MCF 10A (cell line): ENCODE measurements around the gene ZNF778. TPM values are rescaled to one million over a fixed set of nuclear protein-coding genes. Genes with fewer than 3 reads are reported as not detected.

Experiments used
- BruUV-seq: library from RNA; stranded (reverse); fragments of 400-500 nt; replicated peaks from 2 replicates; lab custom pipeline; 2021; lab: Mats Ljungman, UMichigan
- CTCF ChIA-PET: fragments of 300-600 bp; sonication (Branson Sonifier 250); formaldehyde crosslinking; extraction: SDS; loops from one replicate; lab custom pipeline; 2021; ENCODE audit warnings: antibody characterized with exemption, inconsistent platforms; lab: Yijun Ruan, JAX
- POLR2A ChIA-PET: fragments of 300-600, 350-650 bp; sonication (Branson Sonifier 250); formaldehyde crosslinking; extraction: SDS; loops from one replicate; lab custom pipeline; 2020; ENCODE audit warnings: antibody characterized with exemption, inconsistent platforms; lab: Yijun Ruan, JAX
- DNase-seq: peaks from one replicate; pipeline ENCODE4 v3.0.0-alpha.2; 2018; ENCODE audit not compliant: unreplicated experiment
- H3K27ac Mint-ChIP-seq: one replicate; pipeline ENCODE4 v1.8.0; 2022; ENCODE audit warnings: mild to moderate bottlenecking, low read depth, mixed read lengths; ENCODE audit not compliant: unreplicated experiment
- H3K27me3 Mint-ChIP-seq: one replicate; pipeline ENCODE4 v1.8.0; 2022; ENCODE audit warnings: mixed read lengths; ENCODE audit not compliant: insufficient read depth, unreplicated experiment
- H3K36me3 Mint-ChIP-seq: one replicate; pipeline ENCODE4 v1.8.0; 2022; ENCODE audit warnings: mild to moderate bottlenecking, moderate library complexity, mixed read lengths; ENCODE audit not compliant: insufficient read depth, unreplicated experiment
- H3K4me1 Mint-ChIP-seq: one replicate; pipeline ENCODE4 v1.8.0; 2022; ENCODE audit warnings: mixed read lengths; ENCODE audit not compliant: insufficient read depth, unreplicated experiment
- H3K4me3 Mint-ChIP-seq: one replicate; pipeline ENCODE4 v1.8.0; 2022; ENCODE audit warnings: mild to moderate bottlenecking, moderate library complexity, mixed read lengths; ENCODE audit not compliant: unreplicated experiment
- H3K9me3 Mint-ChIP-seq: one replicate; pipeline ENCODE4 v1.8.0; 2022; ENCODE audit warnings: mixed read lengths; ENCODE audit not compliant: unreplicated experiment
- intact Hi-C: fragments of 100-400 bp; cut with micrococcal nuclease; formaldehyde crosslinking; loops from 2 replicates; pipeline ENCODE4 v1.14.1; 2022
- total RNA-seq: library from RNA; stranded (reverse); gene quantifications from 2 replicates; pipeline ENCODE4 v1.2.3, GENCODE V29; 2022
- TF ChIP-seq, protein P1 (sequence below): fragments of 200-600 bp; IDR thresholded peaks from one replicate; pipeline ENCODE4 v1.8.0; 2022; ENCODE audit warnings: antibody characterized with exemption, mild to moderate bottlenecking; ENCODE audit not compliant: unreplicated experiment

The ZNF778 gene
- total RNA-seq, 1 experiment from 2014 or later, result 15.8 TPM

DNA sequence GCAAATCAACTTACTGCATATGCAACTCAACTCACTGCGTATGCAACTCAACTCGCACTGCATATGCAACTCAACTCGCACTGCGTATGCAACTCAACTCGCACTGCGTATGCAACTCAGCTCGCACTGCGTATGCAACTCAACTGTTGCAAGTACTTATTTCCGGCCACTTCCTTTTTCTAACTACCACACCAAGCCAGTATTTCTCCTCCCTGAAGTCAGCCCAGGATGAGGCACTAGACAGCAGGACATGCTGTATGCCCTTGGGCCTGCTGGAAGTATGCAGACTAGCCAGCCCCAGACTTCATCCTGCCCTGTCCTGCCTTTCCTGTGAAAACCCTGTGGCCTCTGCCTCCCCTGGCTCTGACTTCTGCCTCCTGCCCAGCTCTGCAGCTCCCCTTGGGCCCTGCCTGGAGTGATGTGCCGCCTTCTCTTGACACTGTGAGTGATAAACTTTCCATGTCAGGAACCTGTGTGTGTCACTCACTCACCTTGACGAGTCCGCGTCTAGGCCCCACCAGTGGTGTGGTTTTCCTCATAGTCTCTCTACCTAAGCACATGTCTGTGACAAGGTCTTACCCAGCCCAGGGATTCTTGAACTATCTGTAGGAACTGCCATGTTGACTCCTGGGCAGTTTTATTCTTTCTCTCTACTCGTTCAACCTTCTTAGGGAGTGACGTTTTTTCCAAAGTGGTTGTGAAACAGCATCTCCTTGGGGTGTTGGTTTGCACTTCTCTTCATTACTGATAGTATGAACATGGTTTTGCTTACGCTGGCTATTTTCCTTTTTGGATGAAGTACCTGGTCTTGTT lies 16.4 kb downstream of the ZNF778 start:
- ChIA-PET POLR2A (interaction anchor here (1.0 kb wide), 1 partner anchor 13 kb away, joined by 3 read pairs; no protein-coding TSS in a partner anchor), CTCF (no interaction called here)
- TF ChIP-seq, protein P1, sequence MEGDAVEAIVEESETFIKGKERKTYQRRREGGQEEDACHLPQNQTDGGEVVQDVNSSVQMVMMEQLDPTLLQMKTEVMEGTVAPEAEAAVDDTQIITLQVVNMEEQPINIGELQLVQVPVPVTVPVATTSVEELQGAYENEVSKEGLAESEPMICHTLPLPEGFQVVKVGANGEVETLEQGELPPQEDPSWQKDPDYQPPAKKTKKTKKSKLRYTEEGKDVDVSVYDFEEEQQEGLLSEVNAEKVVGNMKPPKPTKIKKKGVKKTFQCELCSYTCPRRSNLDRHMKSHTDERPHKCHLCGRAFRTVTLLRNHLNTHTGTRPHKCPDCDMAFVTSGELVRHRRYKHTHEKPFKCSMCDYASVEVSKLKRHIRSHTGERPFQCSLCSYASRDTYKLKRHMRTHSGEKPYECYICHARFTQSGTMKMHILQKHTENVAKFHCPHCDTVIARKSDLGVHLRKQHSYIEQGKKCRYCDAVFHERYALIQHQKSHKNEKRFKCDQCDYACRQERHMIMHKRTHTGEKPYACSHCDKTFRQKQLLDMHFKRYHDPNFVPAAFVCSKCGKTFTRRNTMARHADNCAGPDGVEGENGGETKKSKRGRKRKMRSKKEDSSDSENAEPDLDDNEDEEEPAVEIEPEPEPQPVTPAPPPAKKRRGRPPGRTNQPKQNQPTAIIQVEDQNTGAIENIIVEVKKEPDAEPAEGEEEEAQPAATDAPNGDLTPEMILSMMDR, result no peak
- no TSS peak for BruUV-seq
- H3K4me1 Mint-ChIP-seq, result no peaks in the 10 kb centered on the region
- no peak overlapping the region for H3K27ac Mint-ChIP-seq
- H3K4me3 Mint-ChIP-seq, result no peak overlapping the region
- H3K27me3 Mint-ChIP-seq, result no peaks in the 10 kb centered on the region
- intact Hi-C loops, result no loop called here
- DNase-seq, result no peak
- H3K36me3 Mint-ChIP-seq, result peaks cover 21% of the 10 kb centered on the region
- H3K9me3 Mint-ChIP-seq, result peaks cover 19% of the 10 kb centered on the region

DNA sequence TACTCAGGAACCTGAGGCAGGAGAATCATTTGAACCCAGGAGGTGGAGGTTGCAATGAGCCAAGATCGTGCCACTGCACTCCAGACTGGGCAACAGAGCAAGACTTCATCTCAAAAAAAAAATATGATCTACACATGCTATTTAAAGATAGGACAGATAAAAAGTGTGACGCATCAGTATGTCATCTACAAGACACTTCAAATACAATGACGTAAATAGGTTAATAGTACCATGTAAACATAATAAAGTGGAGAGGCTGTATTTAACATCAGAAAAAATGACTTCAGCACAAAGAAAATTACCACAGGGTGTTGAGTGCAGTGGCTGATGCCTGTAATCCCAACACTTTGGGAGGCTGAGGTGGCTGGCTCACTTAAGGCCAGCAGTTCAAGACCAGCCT lies 20.2 kb downstream of the ZNF778 start:
- peaks cover 13% of the 10 kb centered on the region for H3K36me3 Mint-ChIP-seq
- no peak for DNase-seq
- BruUV-seq, result no TSS peak
- H3K9me3 Mint-ChIP-seq, result peaks cover 11% of the 10 kb centered on the region
- no peak overlapping the region for H3K4me3 Mint-ChIP-seq
- TF ChIP-seq, protein P1, result no peak
- intact Hi-C loops, result no loop called here
- no peaks in the 10 kb centered on the region for H3K27me3 Mint-ChIP-seq
- POLR2A ChIA-PET, result no interaction called here
- H3K4me1 Mint-ChIP-seq, result no peaks in the 10 kb centered on the region
- H3K27ac Mint-ChIP-seq, result no peak overlapping the region
- CTCF ChIA-PET, result no interaction called here

DNA sequence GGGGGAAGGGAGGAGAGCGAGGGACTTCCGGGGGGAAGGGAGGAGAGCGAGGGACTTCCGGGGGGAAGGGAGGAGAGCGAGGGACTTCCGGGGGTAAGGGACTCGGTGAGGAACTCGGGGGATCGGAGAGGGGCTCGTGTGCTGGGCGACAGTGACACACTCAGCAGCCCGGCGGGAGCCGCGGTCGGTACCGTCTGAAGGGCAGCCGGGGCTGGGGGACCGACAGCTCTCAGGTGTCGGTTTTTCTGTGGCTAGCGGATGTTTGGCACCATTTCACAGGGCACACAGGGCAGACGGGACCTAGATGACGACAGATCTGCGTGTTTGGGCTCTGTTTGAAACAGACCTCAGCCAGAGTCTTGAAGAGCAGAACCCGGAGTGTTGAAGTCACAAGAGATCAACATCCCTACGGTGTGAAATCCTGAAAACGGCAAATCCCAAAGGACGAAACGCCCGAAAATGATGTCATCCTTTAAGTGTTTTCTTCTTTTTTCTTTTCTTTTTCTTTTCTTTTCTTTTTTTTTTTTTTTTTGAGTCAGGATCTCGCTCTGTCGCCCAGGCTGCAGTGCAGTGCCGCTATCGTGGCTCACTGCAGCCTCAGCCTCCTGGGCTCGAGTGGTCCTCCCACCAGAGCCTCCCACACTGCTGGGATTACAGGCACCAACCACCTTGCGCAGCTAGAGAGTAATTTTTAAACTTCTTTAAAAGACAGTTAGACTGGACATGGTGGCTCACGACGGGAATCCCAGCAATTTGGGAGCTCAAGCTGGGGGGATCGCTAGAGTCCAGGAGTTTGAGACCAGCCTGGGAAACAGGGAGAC lies 23.9 kb downstream of the ZNF778 start:
- H3K9me3 Mint-ChIP-seq, result no peaks in the 10 kb centered on the region
- POLR2A ChIA-PET, result interaction anchor here (0.6 to 2.0 kb wide), 7 partner anchors 11 to 268 kb away, joined by 3 to 10 read pairs (median 5); partner anchors contain the start of genes SPG7 and ZNF778
- intact Hi-C loops, result loop anchor here (2.0 kb wide), 1 partner anchor 267 kb away; the partner anchor contains the start of gene SPG7
- H3K27ac Mint-ChIP-seq, result peak overlapping the region; percentile 95
- H3K36me3 Mint-ChIP-seq, result peaks cover 10% of the 10 kb centered on the region
- TSS peak; percentile 94 for BruUV-seq
- TF ChIP-seq, protein P1, result no peak
- H3K4me3 Mint-ChIP-seq, result peak overlapping the region; percentile 94
- CTCF ChIA-PET, result interaction anchor here (0.8 to 1.9 kb wide), 3 partner anchors 10 to 36 kb away, joined by 3 to 6 read pairs (median 3); no protein-coding TSS in a partner anchor
- no peaks in the 10 kb centered on the region for H3K4me1 Mint-ChIP-seq
- H3K27me3 Mint-ChIP-seq, result no peaks in the 10 kb centered on the region
- DNase-seq, result peak; percentile 69

DNA sequence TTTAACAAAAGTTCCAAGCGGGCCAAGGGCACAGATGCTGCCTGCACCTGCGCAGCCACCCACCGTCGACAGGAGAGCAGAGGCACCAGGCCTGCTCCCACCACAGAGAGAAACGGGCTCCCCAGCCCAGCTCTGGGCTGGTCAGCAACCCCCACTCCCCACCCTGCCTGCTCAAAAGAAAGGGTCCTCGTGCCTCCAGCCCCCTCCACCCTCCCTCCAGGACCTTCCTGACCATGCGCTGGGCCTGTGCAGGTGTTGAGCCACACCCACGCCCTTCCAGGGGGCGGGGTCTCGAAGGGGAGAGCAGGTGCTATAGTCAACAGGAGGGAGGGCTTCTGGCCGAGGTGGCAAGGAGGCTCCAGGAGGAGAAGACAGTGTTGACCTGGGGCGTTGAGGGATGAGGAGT lies 25.3 kb downstream of the ZNF778 start:
- no peak for DNase-seq
- ChIA-PET POLR2A (interaction anchor here (0.6 to 0.7 kb wide), 2 partner anchors 203 to 430 kb away, joined by 3 read pairs; no protein-coding TSS in a partner anchor), CTCF (interaction anchor here (0.6 kb wide), 1 partner anchor 234 kb away, joined by 4 read pairs; no protein-coding TSS in a partner anchor)
- Mint-ChIP-seq H3K27me3 (no peaks in the 10 kb centered on the region), H3K9me3 (no peaks in the 10 kb centered on the region), H3K27ac (no peak overlapping the region), H3K4me3 (no peak overlapping the region), H3K4me1 (no peaks in the 10 kb centered on the region), H3K36me3 (peaks cover 11% of the 10 kb centered on the region)
- BruUV-seq, result no TSS peak
- TF ChIP-seq, protein P1, result no peak
- intact Hi-C loops, result no loop called here
